ENCODE results near the gene GPC6.

- no peak for TF ChIP-seq EZH2phosphoT487 (IDR thresholded peaks at IDR 0.05; ENCODE audit: borderline replicate concordance, low read depth, low read length)
- TF ChIP-seq CTCF (conservative IDR thresholded peaks at IDR 0.05; ENCODE audit: low read length) = no peak
Observed at GRCh38 chr13:93620181-93620765, 393.7 kb downstream of the GPC6 start.

Measured in OCI-LY7 (cell line).